Chondrocyte (in vitro differentiated cells): ENCODE data around the gene PRPF6. TPM values are rescaled to one million over a fixed set of nuclear protein-coding genes. Genes with fewer than 3 reads are reported as not detected.
A peak's percentile ranks its signal among the peaks of the same experiment; 100 is the strongest.

Experiments used
- DNase-seq: peaks from one replicate; pipeline ENCODE4 v3.0.0; 2021; ENCODE audit warnings: mixed read lengths, low spot score
- H3K27ac Mint-ChIP-seq: one replicate; pipeline ENCODE4 v1.8.0; 2021; ENCODE audit warnings: mild to moderate bottlenecking, moderate library complexity, mixed read lengths; ENCODE audit not compliant: unreplicated experiment
- H3K27me3 Mint-ChIP-seq: 2 replicates; pipeline ENCODE4 v1.8.0; 2021; ENCODE audit warnings: low read depth, mixed read lengths
- H3K36me3 Mint-ChIP-seq: 2 replicates; pipeline ENCODE4 v1.8.0; 2021; ENCODE audit warnings: low read depth, mixed read lengths
- H3K4me1 Mint-ChIP-seq: 2 replicates; pipeline ENCODE4 v1.8.0; 2021; ENCODE audit warnings: low read depth, mild to moderate bottlenecking, mixed read lengths
- H3K4me3 Mint-ChIP-seq: one replicate; pipeline ENCODE4 v1.8.0; 2021; ENCODE audit warnings: mild to moderate bottlenecking, moderate library complexity, mixed read lengths; ENCODE audit not compliant: unreplicated experiment
- H3K9me3 Mint-ChIP-seq: 2 replicates; pipeline ENCODE4 v1.8.0; 2021; ENCODE audit warnings: low read depth, mixed read lengths
- total RNA-seq: library from RNA; stranded (reverse); gene quantifications from 3 replicates; pipeline ENCODE4 v1.2.1, GENCODE V29; 2021
- TF ChIP-seq, protein P1 (sequence below): fragments of 200-600 bp; sonication (generic); IDR thresholded peaks from 2 replicates; pipeline ENCODE4 v1.5.0; 2021; ENCODE audit warnings: antibody characterized with exemption, mild to moderate bottlenecking, moderate library complexity

The PRPF6 gene
- total RNA-seq, 1 donor from 2014 or later, result 49.0 TPM

DNA sequence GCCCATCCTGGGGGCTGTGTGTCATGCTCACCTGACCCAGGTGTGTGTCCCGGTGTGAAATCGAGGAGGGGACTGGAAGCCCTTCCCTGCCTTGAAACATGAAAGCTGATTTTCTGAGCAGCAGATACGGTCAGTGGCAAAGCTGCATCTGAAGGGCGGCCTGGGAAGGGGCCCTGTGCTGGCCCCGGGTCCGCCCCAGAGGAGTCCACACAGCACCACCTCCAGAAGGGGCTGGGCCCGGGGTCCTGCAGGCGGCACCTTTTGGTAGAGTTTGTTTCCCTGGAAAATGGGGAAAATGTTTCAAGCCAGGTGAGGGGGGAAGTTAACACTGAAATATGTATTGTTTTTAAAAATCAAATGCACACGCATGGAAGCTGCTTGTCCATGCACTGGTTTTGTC lies 45.5 kb upstream of the PRPF6 start:
- DNase-seq, result no peak
- no peak overlapping the region for H3K4me3 Mint-ChIP-seq
- H3K27ac Mint-ChIP-seq, result no peak overlapping the region
- TF ChIP-seq, protein P1, sequence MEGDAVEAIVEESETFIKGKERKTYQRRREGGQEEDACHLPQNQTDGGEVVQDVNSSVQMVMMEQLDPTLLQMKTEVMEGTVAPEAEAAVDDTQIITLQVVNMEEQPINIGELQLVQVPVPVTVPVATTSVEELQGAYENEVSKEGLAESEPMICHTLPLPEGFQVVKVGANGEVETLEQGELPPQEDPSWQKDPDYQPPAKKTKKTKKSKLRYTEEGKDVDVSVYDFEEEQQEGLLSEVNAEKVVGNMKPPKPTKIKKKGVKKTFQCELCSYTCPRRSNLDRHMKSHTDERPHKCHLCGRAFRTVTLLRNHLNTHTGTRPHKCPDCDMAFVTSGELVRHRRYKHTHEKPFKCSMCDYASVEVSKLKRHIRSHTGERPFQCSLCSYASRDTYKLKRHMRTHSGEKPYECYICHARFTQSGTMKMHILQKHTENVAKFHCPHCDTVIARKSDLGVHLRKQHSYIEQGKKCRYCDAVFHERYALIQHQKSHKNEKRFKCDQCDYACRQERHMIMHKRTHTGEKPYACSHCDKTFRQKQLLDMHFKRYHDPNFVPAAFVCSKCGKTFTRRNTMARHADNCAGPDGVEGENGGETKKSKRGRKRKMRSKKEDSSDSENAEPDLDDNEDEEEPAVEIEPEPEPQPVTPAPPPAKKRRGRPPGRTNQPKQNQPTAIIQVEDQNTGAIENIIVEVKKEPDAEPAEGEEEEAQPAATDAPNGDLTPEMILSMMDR, result no peak
- H3K4me1 Mint-ChIP-seq, result no peaks in the 10 kb centered on the region
- no peaks in the 10 kb centered on the region for H3K9me3 Mint-ChIP-seq
- no peaks in the 10 kb centered on the region for H3K27me3 Mint-ChIP-seq
- H3K36me3 Mint-ChIP-seq, result peaks cover 24% of the 10 kb centered on the region

DNA sequence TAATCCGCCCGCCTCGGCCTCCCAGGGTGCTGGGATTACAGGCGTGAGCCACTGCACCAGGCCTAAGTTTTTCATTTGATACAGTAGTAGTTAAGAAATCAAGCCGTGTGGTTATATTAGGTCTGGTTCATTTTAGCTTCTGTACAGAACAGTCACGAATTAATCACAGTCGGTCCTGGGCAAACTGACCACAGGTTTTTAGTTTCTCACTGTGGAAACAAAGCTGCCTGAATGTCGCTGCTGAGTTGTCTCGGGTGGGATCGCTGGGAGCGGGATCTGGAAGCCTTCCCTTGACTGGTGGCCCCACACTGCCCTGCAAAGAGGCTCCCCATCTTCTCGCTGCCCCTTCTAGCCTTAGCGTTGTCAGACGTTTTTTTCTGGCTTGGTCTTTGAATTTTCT lies 43.3 kb upstream of the PRPF6 start:
- Mint-ChIP-seq H3K36me3 (peaks cover 9% of the 10 kb centered on the region), H3K4me3 (no peak overlapping the region), H3K4me1 (no peaks in the 10 kb centered on the region), H3K9me3 (no peaks in the 10 kb centered on the region), H3K27ac (peak overlapping the region; percentile 5), H3K27me3 (no peaks in the 10 kb centered on the region)
- DNase-seq, result no peak
- TF ChIP-seq, protein P1, result no peak

DNA sequence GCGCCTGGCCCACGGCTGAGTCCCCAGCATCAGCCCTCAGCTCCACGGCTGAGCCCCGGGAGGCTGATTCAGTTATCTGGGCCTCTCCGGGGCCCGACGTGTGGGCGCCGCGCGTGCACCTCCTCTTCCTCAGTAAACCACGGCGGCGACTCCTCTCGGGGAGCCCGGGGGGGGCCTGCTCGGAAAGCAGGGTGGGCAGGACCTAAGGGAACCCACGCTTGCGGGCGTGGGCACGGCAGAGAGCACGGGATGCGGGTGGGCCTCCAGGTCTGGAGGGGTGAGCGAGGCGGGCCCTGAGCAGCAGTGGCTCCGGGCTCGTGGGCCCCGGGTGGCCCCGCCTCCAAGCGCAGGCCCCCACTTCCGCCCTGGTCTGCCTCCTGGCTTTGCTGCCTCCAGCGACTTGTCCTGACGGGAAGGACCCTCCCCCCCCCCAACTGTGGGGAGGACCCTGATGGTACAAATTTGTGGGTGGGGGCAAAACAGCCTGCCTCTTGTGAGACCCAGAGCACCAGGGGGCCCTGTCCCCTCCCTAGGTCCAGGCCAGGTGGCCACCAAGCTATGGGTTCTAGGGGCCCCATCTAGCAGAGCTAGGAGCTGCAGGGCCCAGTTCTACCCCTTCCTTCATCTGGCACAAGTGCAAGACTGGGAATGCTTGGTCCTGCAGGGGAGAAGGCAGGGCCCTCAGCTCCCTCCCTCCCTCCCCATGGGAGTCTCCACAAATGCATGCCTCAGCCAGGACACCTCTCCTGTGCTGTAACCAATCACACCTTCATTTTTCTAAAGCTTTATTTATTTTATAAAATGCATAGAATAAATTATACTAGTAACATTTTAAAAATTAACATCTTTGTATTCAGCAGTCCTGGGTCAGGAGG lies 41.6 kb upstream of the PRPF6 start:
- TF ChIP-seq, protein P1, result no peak
- DNase-seq, result peak; percentile 92

DNA sequence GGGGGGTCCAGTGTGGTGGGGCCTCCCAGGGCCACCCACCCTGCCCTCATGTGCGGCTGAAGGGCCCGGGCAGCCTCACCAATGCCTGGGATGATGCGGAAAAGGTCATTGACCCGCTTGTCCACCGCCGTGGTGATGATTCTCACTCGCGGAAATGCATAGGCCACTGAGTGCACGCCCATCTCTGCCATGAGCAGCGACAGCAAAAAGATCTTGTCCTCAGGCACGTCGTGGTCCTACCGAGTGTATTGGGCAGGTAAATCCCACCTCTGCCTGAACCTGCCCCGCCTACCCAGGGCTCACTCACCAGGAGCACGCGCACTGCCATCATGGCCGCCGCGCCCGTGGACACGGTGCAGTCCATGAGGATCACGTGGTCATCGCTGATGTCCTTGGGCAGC lies 40.9 kb upstream of the PRPF6 start:
- Mint-ChIP-seq H3K4me1 (no peaks in the 10 kb centered on the region), H3K36me3 (peaks cover 7% of the 10 kb centered on the region), H3K27me3 (no peaks in the 10 kb centered on the region), H3K9me3 (no peaks in the 10 kb centered on the region), H3K4me3 (no peak overlapping the region), H3K27ac (no peak overlapping the region)
- DNase-seq, result no peak
- TF ChIP-seq, protein P1, result no peak

More for the DNA sequence above, 41.6 kb upstream of the PRPF6 start:
- Mint-ChIP-seq H3K27me3 (no peaks in the 10 kb centered on the region), H3K4me1 (no peaks in the 10 kb centered on the region), H3K27ac (no peak overlapping the region), H3K4me3 (no peak overlapping the region), H3K9me3 (no peaks in the 10 kb centered on the region), H3K36me3 (peaks cover 9% of the 10 kb centered on the region)

DNA sequence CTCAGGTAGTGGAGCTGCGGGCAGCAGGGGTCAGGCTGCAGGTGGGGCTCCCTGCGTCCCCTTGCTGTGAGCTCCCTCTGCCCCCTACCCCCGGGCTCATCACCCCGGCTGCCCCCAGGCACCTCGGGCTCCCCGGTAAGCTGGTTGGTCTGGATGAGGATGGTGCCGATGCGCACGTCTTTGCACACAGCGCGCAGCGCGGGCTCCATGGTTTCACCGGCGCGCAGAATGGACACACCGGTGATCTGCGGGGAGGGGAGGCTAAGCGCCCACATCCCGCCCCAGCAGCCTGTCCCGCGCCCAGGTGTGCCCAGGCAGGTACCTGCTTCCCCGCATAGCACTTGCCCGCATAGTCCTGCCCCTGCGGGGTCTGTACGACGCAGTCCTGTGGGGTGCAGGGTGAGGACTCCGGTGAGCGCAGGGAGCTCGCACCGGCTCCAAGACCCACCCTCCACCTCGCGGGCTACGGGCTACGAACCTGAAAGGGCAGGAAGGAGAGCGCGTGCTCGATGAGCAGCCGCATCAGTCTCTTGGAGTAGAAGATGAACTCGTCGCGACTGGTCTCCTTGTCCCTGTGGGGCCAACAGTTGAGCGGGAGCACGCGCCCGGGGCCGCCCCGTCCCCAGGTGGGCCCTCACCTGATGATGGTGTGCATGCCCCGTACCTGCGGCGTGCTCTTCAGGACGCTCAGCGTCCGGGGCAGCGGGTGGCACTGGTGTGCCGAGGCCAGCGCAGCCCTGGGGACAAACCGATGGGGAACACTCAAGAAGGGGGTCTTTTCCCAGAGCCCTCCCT lies 40.3 kb upstream of the PRPF6 start:
- Mint-ChIP-seq H3K4me1 (no peaks in the 10 kb centered on the region), H3K27ac (no peak overlapping the region), H3K27me3 (no peaks in the 10 kb centered on the region), H3K4me3 (no peak overlapping the region), H3K36me3 (peaks cover 5% of the 10 kb centered on the region), H3K9me3 (no peaks in the 10 kb centered on the region)
- TF ChIP-seq, protein P1, result no peak
- peak; percentile 93 for DNase-seq
